DND-41 (cell line): ENCODE measurements around the gene LLGL2.

Experiments used
- ATAC-seq: fragments of 200-7000 bp; cut with Tn5 transposase; 3 replicates; pipeline ENCODE4 v1.9.1; 2021; ENCODE audit warnings: low read depth; ENCODE audit not compliant: insufficient read depth
- DNase-seq: peaks from one replicate; pipeline ENCODE4 v3.0.0-alpha.2; 2020
- H2AFZ ChIP-seq: 2 replicates; pipeline ENCODE4 v1.6.0; 2012; ENCODE audit warnings: low read depth, low read length
- H3K27ac ChIP-seq: 2 replicates; pipeline ENCODE4 v1.5.1; 2012; ENCODE audit warnings: low read length, inconsistent platforms
- H3K27me3 ChIP-seq: fragments of 200-600 bp; sonication (generic); 2 replicates; pipeline ENCODE4 v1.6.0; 2012; ENCODE audit warnings: low read length, mild to moderate bottlenecking, inconsistent platforms; ENCODE audit not compliant: insufficient read depth, poor library complexity
- H3K36me3 ChIP-seq: 2 replicates; pipeline ENCODE4 v1.5.1; 2012; ENCODE audit warnings: low read length, inconsistent platforms; ENCODE audit not compliant: insufficient read depth
- H3K4me1 ChIP-seq: 2 replicates; pipeline ENCODE4 v1.5.1; 2012; ENCODE audit warnings: mild to moderate bottlenecking, low read length; ENCODE audit not compliant: insufficient read depth
- H3K4me2 ChIP-seq: 2 replicates; pipeline ENCODE4 v1.6.0; 2012; ENCODE audit warnings: mild to moderate bottlenecking, moderate library complexity, low read length, inconsistent platforms; ENCODE audit not compliant: insufficient read depth
- H3K4me3 ChIP-seq, 2 experiments: fragments of 200-600 bp in 1 of 2; shearing (Covaris generic) in 1 of 2; 2 replicates each; pipeline ENCODE4 v1.5.1; 2012 to 2016; ENCODE audit warnings: inconsistent platforms in 2 of 2, low read length in 2 of 2, mild to moderate bottlenecking in 2 of 2, low read depth in 1 of 2, moderate library complexity in 1 of 2
- H3K79me2 ChIP-seq: 2 replicates; pipeline ENCODE4 v1.6.0; 2012; ENCODE audit warnings: low read length, inconsistent platforms; ENCODE audit not compliant: insufficient read depth
- H3K9ac ChIP-seq: 2 replicates; pipeline ENCODE4 v1.6.0; 2012; ENCODE audit warnings: low read depth, mild to moderate bottlenecking, inconsistent platforms, low read length, moderate library complexity
- H3K9me3 ChIP-seq: 2 replicates; pipeline ENCODE4 v1.5.1; 2012; ENCODE audit warnings: low read length, moderate library complexity, mild to moderate bottlenecking, inconsistent platforms; ENCODE audit not compliant: insufficient read depth, severe bottlenecking
- H4K20me1 ChIP-seq: 2 replicates; pipeline ENCODE4 v1.6.0; 2012; ENCODE audit warnings: low read length; ENCODE audit not compliant: insufficient read depth
- CTCF ChIP-seq: IDR thresholded peaks from 2 replicates; pipeline ENCODE4 v1.5.1; 2012; ENCODE audit warnings: borderline replicate concordance, low read length, moderate library complexity, mild to moderate bottlenecking; ENCODE audit not compliant: poor library complexity, severe bottlenecking; ENCODE audit errors: extremely low read depth
- EZH2 ChIP-seq: IDR thresholded peaks from 3 replicates; pipeline ENCODE4 v1.6.1; 2012; ENCODE audit warnings: borderline replicate concordance, low read depth, mild to moderate bottlenecking, moderate library complexity, low read length, inconsistent platforms; ENCODE audit not compliant: severe bottlenecking

Gene LLGL2

GRCh38 chr17:75524970-75525805, at the start of gene LLGL2:
Gene LLGL2 (plus strand): TSS chr17:75525697. CDS start chr17:75543427, 17,730 bp downstream.
- H3K79me2 ChIP-seq = no peaks in the 10 kb centered on the region
- DNase-seq (no peak), ATAC-seq (no peak)
- no peaks in the 10 kb centered on the region; the same call in none of the 2 replicates for H4K20me1 ChIP-seq
- H3K27me3 ChIP-seq = no peaks in the 10 kb centered on the region
- H3K9ac ChIP-seq = no peak within 1 kb of the TSS
- TF ChIP-seq CTCF = peak; percentile 19
- no peak for TF ChIP-seq EZH2
- no peaks in the 10 kb centered on the region for H3K4me1 ChIP-seq
- H2AFZ ChIP-seq = no peak within 1 kb of the TSS
- H3K4me3 ChIP-seq = no peak within 1 kb of the TSS
- H3K4me2 ChIP-seq = no peak within 1 kb of the TSS
- H3K27ac ChIP-seq = no peak within 1 kb of the TSS
- no peaks in the 10 kb centered on the region for H3K9me3 ChIP-seq
- peaks cover 34% of the 10 kb centered on the region for H3K36me3 ChIP-seq

GRCh38 chr17:75475851-75476250, 49.6 kb upstream of the LLGL2 start:
- Histone ChIP-seq H3K9ac (no peak overlapping the region), H3K4me2 (no peak overlapping the region), H3K27ac (no peak overlapping the region), H3K27me3 (no peaks in the 10 kb centered on the region), H2AFZ (no peak overlapping the region), H3K4me3 (no peak overlapping the region), H4K20me1 (peaks cover 16% of the 10 kb centered on the region; the same call in 1 of the 2 replicates), H3K9me3 (no peaks in the 10 kb centered on the region), H3K36me3 (peaks cover 58% of the 10 kb centered on the region), H3K79me2 (peaks cover 39% of the 10 kb centered on the region), H3K4me1 (no peaks in the 10 kb centered on the region)
- DNase-seq (no peak), ATAC-seq (no peak)
- TF ChIP-seq EZH2 = no peak
- TF ChIP-seq CTCF = no peak

GRCh38 chr17:75476271-75476671, 49.2 kb upstream of the LLGL2 start:
- Histone ChIP-seq H3K79me2 (peaks cover 43% of the 10 kb centered on the region), H3K4me1 (no peaks in the 10 kb centered on the region), H4K20me1 (peaks cover 21% of the 10 kb centered on the region; the same call in 1 of the 2 replicates), H3K4me3 (no peak overlapping the region), H3K9ac (no peak overlapping the region), H3K27me3 (no peaks in the 10 kb centered on the region), H3K27ac (no peak overlapping the region), H3K9me3 (no peaks in the 10 kb centered on the region), H2AFZ (no peak overlapping the region), H3K36me3 (peaks cover 56% of the 10 kb centered on the region), H3K4me2 (no peak overlapping the region)
- DNase-seq = no peak
- TF ChIP-seq CTCF = no peak
- TF ChIP-seq EZH2 = no peak
- no peak for ATAC-seq
